H1 (cell line): ENCODE measurements around the gene GAPDH. TPM values are rescaled to one million over a fixed set of nuclear protein-coding genes. Genes with fewer than 3 reads are reported as not detected.

ENCODE experiments used
- CTCF ChIA-PET: fragments of 300-600 bp; sonication (Branson Sonifier 250); formaldehyde crosslinking; loops from one replicate; lab custom pipeline; 2021; ENCODE audit not compliant: partially characterized antibody; lab: Charles Lee
- POLR2A ChIA-PET: fragments of 300-600 bp; sonication (Branson Sonifier 250); formaldehyde crosslinking; loops from one replicate; lab custom pipeline; 2021; ENCODE audit warnings: inconsistent platforms; ENCODE audit not compliant: partially characterized antibody; lab: Charles Lee
- DNase-seq, 2 experiments: peaks; one replicate each; pipeline versions ENCODE4 v3.0.0 to v3.0.0-alpha.2; 2010 to 2022; ENCODE audit warnings: low spot score in 2 of 2, low read depth in 1 of 2, mixed read lengths in 1 of 2
- FAIRE-seq: peaks from 2 replicates; lab custom pipeline; 2011; peaks lifted over from hg19 to GRCh38; lab: Jason Lieb, UNC
- H2AFZ ChIP-seq: 2 replicates; pipeline ENCODE4 v1.8.1; 2012; ENCODE audit warnings: low read length, inconsistent platforms
- H2AK5ac ChIP-seq: 2 replicates; pipeline ENCODE4 v1.6.1; 2013; ENCODE audit warnings: low read depth, low read length
- H2BK120ac ChIP-seq: replicated peaks from 2 replicates; pipeline ENCODE3; 2013; ENCODE audit warnings: low read depth, low read length, inconsistent platforms
- H2BK12ac ChIP-seq: 2 replicates; pipeline ENCODE4 v1.6.1; 2013; ENCODE audit warnings: low read depth, low read length
- H2BK15ac ChIP-seq: 2 replicates; pipeline ENCODE4 v1.6.1; 2013; ENCODE audit warnings: low read length
- H2BK20ac ChIP-seq: 2 replicates; pipeline ENCODE4 v1.6.1; 2013; ENCODE audit warnings: low read length
- H2BK5ac ChIP-seq: 2 replicates; pipeline ENCODE4 v1.6.1; 2013; ENCODE audit warnings: low read depth, low read length
- H3K14ac ChIP-seq: 2 replicates; pipeline ENCODE4 v1.6.1; 2013; ENCODE audit warnings: inconsistent platforms; ENCODE audit not compliant: insufficient read length
- H3K18ac ChIP-seq: 2 replicates; pipeline ENCODE4 v1.6.1; 2013; ENCODE audit warnings: low read length; ENCODE audit errors: extremely low read depth
- H3K23ac ChIP-seq: 2 replicates; pipeline ENCODE4 v1.6.1; 2013; ENCODE audit warnings: inconsistent platforms; ENCODE audit not compliant: insufficient read length
- H3K23me2 ChIP-seq: 2 replicates; pipeline ENCODE4 v1.6.1; 2013; ENCODE audit warnings: low read depth, low read length
- H3K27ac ChIP-seq: 2 replicates; pipeline ENCODE4 v1.6.1; 2011; ENCODE audit warnings: low read depth, low read length, inconsistent platforms
- H3K27me3 ChIP-seq, 4 experiments: replicated peaks in 1 of 4; 1 replicate in 1 of 4; 2 replicates in 3 of 4; pipeline versions ENCODE4 v1.6.1 to v1.8.1; 2011 to 2013; ENCODE audit warnings: low read length in 3 of 4, mild to moderate bottlenecking in 3 of 4, inconsistent platforms in 2 of 4, mixed read lengths in 2 of 4, moderate library complexity in 1 of 4; ENCODE audit not compliant: control insufficient read depth in 3 of 4, insufficient read depth in 3 of 4; ENCODE audit errors: extremely low read depth in 1 of 4
- H3K36me3 ChIP-seq, 4 experiments: 2 replicates each; pipeline versions ENCODE4 v1.6.1 to v1.8.1; 2011 to 2013; ENCODE audit warnings: mild to moderate bottlenecking in 4 of 4, low read length in 3 of 4, moderate library complexity in 2 of 4, control low read depth in 1 of 4, inconsistent platforms in 1 of 4; ENCODE audit not compliant: insufficient read depth in 4 of 4, control insufficient read depth in 2 of 4
- H3K4ac ChIP-seq: replicated peaks from 2 replicates; pipeline ENCODE3; 2013; ENCODE audit warnings: low read length, low read depth, mixed read lengths, inconsistent platforms; ENCODE audit not compliant: insufficient read length
- H3K4me1 ChIP-seq, 4 experiments: replicated peaks in 1 of 4; 1 replicate in 1 of 4; 2 replicates in 3 of 4; pipeline versions ENCODE4 v1.6.1 to v1.8.1; 2011 to 2013; ENCODE audit warnings: low read length in 3 of 4, inconsistent platforms in 2 of 4, mixed read lengths in 1 of 4; ENCODE audit not compliant: insufficient read depth in 4 of 4, control insufficient read depth in 3 of 4
- H3K4me2 ChIP-seq, 2 experiments: 2 replicates each; pipeline versions ENCODE4 v1.6.1 to v1.8.1; 2011 to 2013; ENCODE audit warnings: low read depth in 2 of 2, low read length in 2 of 2, control low read depth in 1 of 2, inconsistent platforms in 1 of 2, mild to moderate bottlenecking in 1 of 2; ENCODE audit not compliant: insufficient read depth in 1 of 2
- H3K4me3 ChIP-seq, 4 experiments: fragments of 200-600, 300-600 bp in 1 of 4; sonication (generic), shearing (Covaris generic), sonication (Bioruptor Twin) in 1 of 4; 2 replicates each; pipeline versions ENCODE4 v1.5.1 to v1.8.1; 2011 to 2016; ENCODE audit warnings: low read length in 4 of 4, low read depth in 3 of 4, control low read depth in 2 of 4, inconsistent platforms in 2 of 4, mild to moderate bottlenecking in 2 of 4, mixed read lengths in 1 of 4, moderate library complexity in 1 of 4; ENCODE audit not compliant: insufficient read depth in 2 of 4; ENCODE audit errors: extremely low read depth in 1 of 4
- H3K56ac ChIP-seq: replicated peaks from 2 replicates; pipeline ENCODE3; 2013; ENCODE audit warnings: low read depth, mild to moderate bottlenecking, mixed read lengths, low read length, inconsistent platforms; ENCODE audit not compliant: insufficient read length
- H3K79me1 ChIP-seq: 2 replicates; pipeline ENCODE4 v1.6.1; 2013; ENCODE audit warnings: low read depth, low read length, control low read depth
- H3K79me2 ChIP-seq, 2 experiments: 2 replicates each; pipeline versions ENCODE4 v1.6.1 to v1.8.1; 2012 to 2013; ENCODE audit warnings: low read length in 2 of 2, mild to moderate bottlenecking in 2 of 2, inconsistent platforms in 1 of 2; ENCODE audit not compliant: insufficient read depth in 2 of 2, control insufficient read depth in 1 of 2
- H3K9ac ChIP-seq, 4 experiments: replicated peaks in 1 of 4; 1 replicate in 1 of 4; 2 replicates in 3 of 4; pipeline versions ENCODE4 v1.6.1 to v1.8.1; 2011 to 2013; ENCODE audit warnings: low read depth in 3 of 4, low read length in 3 of 4, control low read depth in 2 of 4, mild to moderate bottlenecking in 2 of 4, moderate library complexity in 2 of 4, inconsistent platforms in 1 of 4; ENCODE audit errors: extremely low read depth in 1 of 4
- H3K9me3 ChIP-seq, 2 experiments: 2 replicates each; pipeline versions ENCODE4 v1.6.1 to v1.8.1; 2012 to 2013; ENCODE audit warnings: mild to moderate bottlenecking in 2 of 2, moderate library complexity in 2 of 2, control low read depth in 1 of 2, inconsistent platforms in 1 of 2, low read depth in 1 of 2, low read length in 1 of 2, mixed read lengths in 1 of 2; ENCODE audit not compliant: insufficient read depth in 2 of 2
- H4K20me1 ChIP-seq, 2 experiments: replicated peaks in 1 of 2; 2 replicates each; pipeline versions ENCODE3 to v1.8.1; 2011 to 2013; ENCODE audit warnings: inconsistent platforms in 2 of 2, low read length in 2 of 2, mild to moderate bottlenecking in 1 of 2; ENCODE audit not compliant: insufficient read depth in 2 of 2, control insufficient read depth in 1 of 2
- H4K5ac ChIP-seq: 2 replicates; pipeline ENCODE4 v1.6.1; 2013; ENCODE audit warnings: low read length, low read depth, mixed read lengths, inconsistent platforms; ENCODE audit not compliant: insufficient read length
- H4K8ac ChIP-seq: 2 replicates; pipeline ENCODE4 v1.8.0; 2013; ENCODE audit warnings: mild to moderate bottlenecking, moderate library complexity, low read length, inconsistent platforms; ENCODE audit not compliant: insufficient read depth; ENCODE audit errors: extremely low read depth
- H4K91ac ChIP-seq: replicated peaks from 2 replicates; pipeline ENCODE3; 2013; ENCODE audit warnings: low read length, mixed read lengths, inconsistent platforms; ENCODE audit not compliant: insufficient read length
- GABPA ChIP-seq: IDR thresholded peaks from 2 replicates; pipeline ENCODE4 v1.6.1; 2011; ENCODE audit warnings: mild to moderate bottlenecking, low read length, moderate library complexity, borderline replicate concordance; ENCODE audit not compliant: insufficient read depth
- HDAC2 ChIP-seq, 2 experiments: fragments of 300-600 bp in 1 of 2; sonication (generic) in 1 of 2; IDR thresholded peaks; 2 replicates each; pipeline ENCODE4 v1.6.1; 2011 to 2012; ENCODE audit warnings: low read depth in 2 of 2, low read length in 2 of 2, mild to moderate bottlenecking in 2 of 2, moderate library complexity in 2 of 2, borderline replicate concordance in 1 of 2, inconsistent platforms in 1 of 2
- HDAC6 ChIP-seq: IDR thresholded peaks from one replicate; pipeline ENCODE4 v1.7.1; 2012; ENCODE audit warnings: low read depth, mild to moderate bottlenecking, inconsistent platforms, low read length, moderate library complexity
- SP4 ChIP-seq: IDR thresholded peaks from 2 replicates; pipeline ENCODE4 v1.6.1; 2012; ENCODE audit warnings: low read length, inconsistent platforms
- SRF ChIP-seq: IDR thresholded peaks from 2 replicates; pipeline ENCODE4 v1.6.1; 2011; ENCODE audit warnings: mild to moderate bottlenecking, low read depth, low read length, moderate library complexity
- SUZ12 ChIP-seq: fragments of 200-600 bp; sonication (generic); IDR thresholded peaks from 2 replicates; pipeline ENCODE4 v1.6.1; 2012; ENCODE audit warnings: mild to moderate bottlenecking, inconsistent platforms, low read length, moderate library complexity, mixed read lengths
- TAF1 ChIP-seq: IDR thresholded peaks from 2 replicates; pipeline ENCODE4 v1.6.1; 2011; ENCODE audit warnings: mild to moderate bottlenecking, low read depth, low read length
- TCF12 ChIP-seq: IDR thresholded peaks from 2 replicates; pipeline ENCODE4 v1.6.1; 2011; ENCODE audit warnings: low read depth, mild to moderate bottlenecking, low read length
- whole genome bisulfite sequencing, 2 experiments: shearing (Covaris generic) in 1 of 2; methylation state at CpG; one replicate each; pipeline versions ENCODE4 v1.1.6 to v1.1.7; 2013 to 2015; ENCODE audit warnings: low lambda C conversion rate in 2 of 2, mixed read lengths in 2 of 2, inconsistent platforms in 1 of 2, low coverage in 1 of 2, missing lambda C conversion rate in 1 of 2; ENCODE audit not compliant: insufficient replicate concordance in 2 of 2, insufficient coverage in 1 of 2, insufficient read length in 1 of 2; ENCODE audit errors: extremely low coverage in 1 of 2, missing lambda C conversion rate in 1 of 2; 5-methylcytosine and 5-hydroxymethylcytosine counted together
- polyA plus RNA-seq, 7 experiments: library from polyadenylated mRNA; depleted of rRNA in 3 of 7; stranded (reverse) in 5 of 7; unstranded in 2 of 7; fragments of >200 nt in 5 of 7; fragments of 200-250 nt in 2 of 7; gene quantifications; 1 replicate in 5 of 7; 2 replicates in 1 of 7; 4 replicates in 1 of 7; pipeline versions ENCODE4 v1.2.1 to v1.2.3, GENCODE V29; 2011 to 2013; ENCODE audit warnings: missing spikeins in 2 of 7, mixed read lengths in 2 of 7
- total RNA-seq: library from RNA; stranded (reverse); fragmentation: NEBNext Ultra II Directional; extraction: Animal tissue kit (Norgen Biotek cat#: 25700); gene quantifications from 2 replicates; pipeline ENCODE4 v1.2.1, GENCODE V29; 2021
- TF ChIP-seq, protein P1 (sequence below): IDR thresholded peaks from 2 replicates; pipeline ENCODE4 v1.6.1; 2012; ENCODE audit warnings: inconsistent platforms

Gene GAPDH
- total and polyA plus RNA-seq, 2 of the 8 experiments (the other 6 are each of a cell fraction or from before 2014, with no cell fraction given) = 5,175 to 15,878 TPM

DNA sequence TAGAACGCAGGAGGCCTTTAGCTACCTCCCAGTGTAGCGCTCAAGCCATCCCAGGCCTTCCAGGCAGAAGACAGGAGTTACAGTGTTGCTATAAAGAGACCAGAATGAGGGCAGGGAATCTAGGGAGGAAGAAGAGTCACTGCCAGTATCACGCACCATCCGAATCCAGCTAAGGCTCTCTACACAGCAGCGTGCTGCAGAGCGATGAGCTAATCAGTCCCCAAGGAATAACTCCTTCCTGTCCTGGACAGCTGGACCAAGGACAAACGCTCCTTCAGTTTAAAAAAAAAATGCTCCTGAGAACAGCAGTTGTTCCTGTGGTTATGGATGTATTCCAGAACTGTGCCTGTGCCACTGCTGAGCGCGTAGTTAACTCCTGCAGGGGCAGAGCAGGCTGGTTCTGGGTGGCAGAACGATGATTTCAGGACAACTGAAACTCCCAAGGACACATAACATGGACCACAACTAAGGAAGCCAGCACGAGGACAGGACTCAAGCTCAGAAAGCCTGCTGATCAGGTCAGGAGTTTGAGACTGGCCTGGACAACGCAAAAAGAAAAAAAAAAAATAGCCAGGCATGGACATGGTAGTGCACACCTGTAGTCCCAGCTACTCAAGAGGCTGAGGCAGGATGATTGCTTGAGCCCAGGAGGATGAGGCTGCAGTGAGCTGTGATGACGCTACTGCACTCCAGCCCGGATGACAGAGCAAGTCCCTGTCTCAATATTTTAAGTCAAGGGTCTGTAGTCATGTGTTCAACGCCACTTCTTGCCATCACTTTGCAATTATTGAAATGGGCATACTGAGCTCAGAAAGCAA is 18.9 kb downstream of the GAPDH start:
- peaks cover 0 to 41% of the 10 kb centered on the region in 2 experiments; a peak in 2 of 4 replicates for H3K79me2 ChIP-seq
- ChIA-PET POLR2A (interaction anchor here (1.0 to 24.2 kb wide), 16 partner anchors 10 to 317 kb away, joined by 3 to 665 read pairs (median 4); partner anchors contain the start of genes GAPDH and NOP2), CTCF (interaction anchor here (0.6 to 24.9 kb wide), 15 partner anchors 4 to 383 kb away, joined by 3 to 462 read pairs (median 4); partner anchors contain the start of genes GAPDH, IFFO1, MRPL51 and NOP2)
- H3K4me3 ChIP-seq = 0 out of 8 replicates have a peak overlapping the region, but pooled peaks of 1 of the 4 experiments have one; percentile 8
- no peak overlapping the region for H3K18ac ChIP-seq
- peaks cover 13% of the 10 kb centered on the region; the same call in 1 of the 2 replicates for H3K23me2 ChIP-seq
- H2AK5ac ChIP-seq = no peak overlapping the region
- no peak overlapping the region for H3K23ac ChIP-seq
- DNase-seq (no peak), FAIRE-seq (no peak)
- H3K79me1 ChIP-seq = peaks cover 24% of the 10 kb centered on the region
- no peak overlapping the region for H3K4ac ChIP-seq
- no peak overlapping the region for H3K9ac ChIP-seq
- H2BK5ac ChIP-seq = no peak overlapping the region
- no peak overlapping the region for H2AFZ ChIP-seq
- H2BK20ac ChIP-seq = no peak overlapping the region
- TF ChIP-seq HDAC2 (IDR thresholded peaks at IDR 0.05; ENCODE audit: borderline replicate concordance in 1 of 2, low read depth in 2 of 2, low read length in 2 of 2) (no peak), SP4 (no peak), SRF (no peak), TAF1 (no peak), TCF12 (no peak), SUZ12 (no peak), GABPA (no peak), HDAC6 (no peak)
- TF ChIP-seq, protein P1, sequence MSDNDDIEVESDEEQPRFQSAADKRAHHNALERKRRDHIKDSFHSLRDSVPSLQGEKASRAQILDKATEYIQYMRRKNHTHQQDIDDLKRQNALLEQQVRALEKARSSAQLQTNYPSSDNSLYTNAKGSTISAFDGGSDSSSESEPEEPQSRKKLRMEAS = no peak
- no peak overlapping the region for H2BK15ac ChIP-seq
- H2BK120ac ChIP-seq = no peak overlapping the region
- H3K14ac ChIP-seq = no peak overlapping the region
- no peak overlapping the region for H4K91ac ChIP-seq
- peaks cover 4 to 15% (median 9%) of the 10 kb centered on the region in 4 experiments for H3K4me1 ChIP-seq
- WGBS, 2 experiments = 92% methylated on average over 15 of the region's 15 CpGs; no CpG with 5 or more reads in 1 of the 2 experiments
- no peak overlapping the region for H4K8ac ChIP-seq
- no peak overlapping the region for H3K27ac ChIP-seq
- H3K27me3 ChIP-seq = no peaks in the 10 kb centered on the region
- peak overlapping the region; percentile 92 to 99; a peak in 2 of 4 replicates for H3K4me2 ChIP-seq
- no peak overlapping the region for H2BK12ac ChIP-seq
- peaks cover 10 to 26% of the 10 kb centered on the region in 2 experiments for H4K20me1 ChIP-seq
- H3K56ac ChIP-seq = no peak overlapping the region
- no peaks in the 10 kb centered on the region for H3K9me3 ChIP-seq
- H4K5ac ChIP-seq = no peak overlapping the region
- peaks cover 12 to 18% (median 13%) of the 10 kb centered on the region in 4 experiments for H3K36me3 ChIP-seq
